ENCODE data around the gene KCNG2. TPM values are rescaled to one million over a fixed set of nuclear protein-coding genes. Genes with fewer than 3 reads are reported as not detected.

KCNG2 gene
- total RNA-seq, 6 experiments from 2014 or later = not detected

DNA sequence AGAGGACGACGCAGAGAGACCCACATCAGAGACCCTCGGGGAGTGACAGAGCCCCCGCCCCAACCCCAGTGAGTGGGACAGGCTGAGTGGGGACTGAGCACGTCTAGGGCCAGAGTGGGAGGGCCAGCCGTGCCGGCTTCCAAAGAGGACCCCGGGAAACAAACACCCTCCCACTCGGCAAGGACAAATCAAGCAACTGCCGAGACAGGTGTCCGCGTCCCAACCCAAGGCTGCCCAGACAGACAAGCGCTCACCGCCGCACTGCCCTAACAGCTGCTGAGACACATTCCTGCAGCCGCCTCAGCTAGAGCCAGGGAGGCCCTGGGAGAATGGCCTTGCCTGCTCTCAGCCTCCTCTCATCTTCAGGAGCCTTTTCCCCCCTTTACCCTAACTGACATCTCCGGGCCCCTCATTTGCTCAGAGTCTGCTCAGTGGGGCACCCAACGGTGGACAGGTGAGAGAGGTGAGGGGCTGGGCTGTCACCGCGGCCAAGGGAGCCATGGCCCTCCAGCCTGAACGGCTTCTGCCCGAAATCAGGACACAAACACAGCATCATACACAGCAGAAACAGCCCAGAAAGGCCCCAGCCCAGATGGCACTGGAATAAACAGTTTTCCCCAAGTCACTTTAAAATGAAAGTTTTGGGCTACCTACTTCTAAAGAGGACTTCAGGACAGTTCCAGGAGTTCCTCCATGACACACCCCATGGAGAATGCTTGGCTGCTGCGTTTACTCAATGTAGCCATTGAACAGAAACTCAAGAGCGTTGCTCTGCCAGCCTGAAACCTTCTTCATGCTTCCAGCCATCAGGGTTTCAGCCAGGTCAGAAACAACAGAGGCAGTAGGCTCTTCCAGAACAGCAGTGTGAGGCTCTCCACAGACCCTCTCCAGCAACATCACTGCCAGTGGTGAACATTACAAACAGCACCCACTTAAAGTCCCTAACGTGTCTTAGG lies 130.1 kb downstream of the KCNG2 start:
- no peak overlapping the region for H3K27ac ChIP-seq
- H3K4me3 ChIP-seq = no peak overlapping the region
- H3K27me3 ChIP-seq = no peaks in the 10 kb centered on the region
- intact Hi-C loops (cut with DNase I) = no loop called here
- H3K4me1 ChIP-seq = no peaks in the 10 kb centered on the region
- TF ChIP-seq, protein P1, sequence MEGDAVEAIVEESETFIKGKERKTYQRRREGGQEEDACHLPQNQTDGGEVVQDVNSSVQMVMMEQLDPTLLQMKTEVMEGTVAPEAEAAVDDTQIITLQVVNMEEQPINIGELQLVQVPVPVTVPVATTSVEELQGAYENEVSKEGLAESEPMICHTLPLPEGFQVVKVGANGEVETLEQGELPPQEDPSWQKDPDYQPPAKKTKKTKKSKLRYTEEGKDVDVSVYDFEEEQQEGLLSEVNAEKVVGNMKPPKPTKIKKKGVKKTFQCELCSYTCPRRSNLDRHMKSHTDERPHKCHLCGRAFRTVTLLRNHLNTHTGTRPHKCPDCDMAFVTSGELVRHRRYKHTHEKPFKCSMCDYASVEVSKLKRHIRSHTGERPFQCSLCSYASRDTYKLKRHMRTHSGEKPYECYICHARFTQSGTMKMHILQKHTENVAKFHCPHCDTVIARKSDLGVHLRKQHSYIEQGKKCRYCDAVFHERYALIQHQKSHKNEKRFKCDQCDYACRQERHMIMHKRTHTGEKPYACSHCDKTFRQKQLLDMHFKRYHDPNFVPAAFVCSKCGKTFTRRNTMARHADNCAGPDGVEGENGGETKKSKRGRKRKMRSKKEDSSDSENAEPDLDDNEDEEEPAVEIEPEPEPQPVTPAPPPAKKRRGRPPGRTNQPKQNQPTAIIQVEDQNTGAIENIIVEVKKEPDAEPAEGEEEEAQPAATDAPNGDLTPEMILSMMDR (IDR thresholded peaks at IDR 0.05) = no peak
- TF ChIP-seq POLR2A (IDR thresholded peaks at IDR 0.05) = no peak
- peak in 1 of 3 donors; percentile 40 for DNase-seq
- peaks cover 0 to 46% (median 23%) of the 10 kb centered on the region in 4 donors for H3K36me3 ChIP-seq
- 100% methylated on average over 1 of the region's 25 CpGs for WGBS (ENCODE audit: insufficient coverage, low coverage, low lambda C conversion rate, missing lambda C conversion rate)
- no peaks in the 10 kb centered on the region for H3K9me3 ChIP-seq
- ATAC-seq = peak in 2 of 4 donors; percentile 4 to 7

GRCh38 chr18:79928563-79928960 lies 130.8 kb downstream of the KCNG2 start:
- H3K27me3 ChIP-seq = no peaks in the 10 kb centered on the region
- intact Hi-C loops (cut with DNase I) = no loop called here
- TF ChIP-seq, protein P1 (IDR thresholded peaks at IDR 0.05) = no peak
- TF ChIP-seq POLR2A (IDR thresholded peaks at IDR 0.05) = no peak
- DNase-seq (peak in 1 of 3 donors; percentile 25), ATAC-seq (no peak)
- H3K27ac ChIP-seq = no peak overlapping the region
- WGBS (ENCODE audit: insufficient coverage, low coverage, low lambda C conversion rate, missing lambda C conversion rate) = 100% methylated on average over 2 of the region's 9 CpGs
- no peaks in the 10 kb centered on the region for H3K9me3 ChIP-seq
- peaks cover 0 to 5% (median 0%) of the 10 kb centered on the region in 4 donors for H3K4me1 ChIP-seq
- peaks cover 0 to 45% (median 23%) of the 10 kb centered on the region in 4 donors for H3K36me3 ChIP-seq
- H3K4me3 ChIP-seq = no peak overlapping the region

- TF ChIP-seq, protein P1 (IDR thresholded peaks at IDR 0.05) = no peak
- TF ChIP-seq POLR2A (IDR thresholded peaks at IDR 0.05) = no peak
- Histone ChIP-seq H3K27me3 (no peaks in the 10 kb centered on the region), H3K27ac (no peak overlapping the region), H3K36me3 (peaks cover 0 to 31% (median 17%) of the 10 kb centered on the region in 4 donors), H3K4me1 (peaks cover 2 to 17% (median 5%) of the 10 kb centered on the region in 4 donors), H3K4me3 (no peak overlapping the region), H3K9me3 (no peaks in the 10 kb centered on the region)
- no peak for ATAC-seq
- WGBS (ENCODE audit: insufficient coverage, low coverage, low lambda C conversion rate, missing lambda C conversion rate) = 96% methylated on average over 2 of the region's 2 CpGs
- no peak for DNase-seq
- intact Hi-C loops (cut with DNase I) = no loop called here
These were observed 132.4 kb downstream of the KCNG2 start for GRCh38 chr18:79930020-79930642.

DNA sequence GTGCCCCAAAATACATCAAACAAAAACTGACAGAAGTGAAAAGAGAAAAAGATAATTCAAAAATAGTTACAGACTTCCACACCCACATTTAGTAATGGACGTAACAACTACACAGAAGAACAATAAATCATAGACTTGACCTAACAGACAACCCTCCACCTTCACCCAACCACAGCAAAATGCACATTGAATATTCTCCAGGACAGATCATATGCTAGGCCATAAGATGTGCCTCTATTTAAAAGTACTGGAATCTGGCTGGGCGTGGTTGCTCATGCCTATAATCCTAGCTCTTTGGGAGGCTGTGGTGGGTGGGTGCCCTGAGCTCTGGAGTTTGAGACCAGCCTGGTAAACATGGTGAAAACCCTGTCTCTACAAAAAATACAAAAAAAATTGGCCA lies 133.7 kb downstream of the KCNG2 start:
- H3K36me3 ChIP-seq = peaks cover 0 to 23% (median 14%) of the 10 kb centered on the region in 4 donors
- peaks cover 2 to 30% (median 15%) of the 10 kb centered on the region in 4 donors for H3K4me1 ChIP-seq
- intact Hi-C loops (cut with DNase I) = no loop called here
- H3K9me3 ChIP-seq = no peaks in the 10 kb centered on the region
- DNase-seq (no peak), ATAC-seq (no peak)
- TF ChIP-seq POLR2A (IDR thresholded peaks at IDR 0.05) = no peak
- TF ChIP-seq, protein P1 (IDR thresholded peaks at IDR 0.05) = no peak
- H3K27ac ChIP-seq = no peak overlapping the region
- no peaks in the 10 kb centered on the region for H3K27me3 ChIP-seq
- 88% methylated on average over 1 of the region's 2 CpGs for WGBS (ENCODE audit: insufficient coverage, low coverage, low lambda C conversion rate, missing lambda C conversion rate)
- no peak overlapping the region for H3K4me3 ChIP-seq
